Activated T-cell treated with anti-CD3 and anti-CD28 coated beads, Interleukin-2, amount 50 U/mL, for 48 hours (primary cell): ENCODE results near the gene COLQ.
"Not testable (repeated sequence)": the region's sequence is repeated elsewhere in the genome, so short reads cannot be mapped to it uniquely, and the experiment has no call there.

ENCODE experiments used
- DNase-seq, 2 experiments: peaks; one replicate each; pipeline ENCODE4 v3.0.0-alpha.2; 2020

COLQ gene

GRCh38 chr3:15410966-15411365 lies 110.5 kb downstream of the COLQ start:
- not testable (repeated sequence) for DNase-seq

DNA sequence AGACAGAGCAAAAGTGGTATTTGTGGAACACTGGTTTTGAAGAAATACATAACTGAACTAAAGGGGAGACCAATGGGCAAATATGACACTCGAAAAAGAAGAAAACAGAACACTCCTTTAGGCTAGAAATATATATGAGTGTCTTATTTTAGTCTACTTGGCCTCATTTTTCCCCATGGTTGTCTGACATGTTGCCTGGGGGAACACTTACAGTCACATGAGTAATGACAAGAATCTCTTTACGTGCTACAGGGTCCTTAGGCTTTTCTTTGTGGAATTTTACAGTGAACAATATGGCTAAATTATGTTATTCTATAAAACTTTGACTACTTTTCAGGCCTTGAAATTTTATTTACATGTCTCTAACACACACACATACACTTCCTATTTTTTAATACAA lies 111.7 kb downstream of the COLQ start:
- no peak for DNase-seq

DNA sequence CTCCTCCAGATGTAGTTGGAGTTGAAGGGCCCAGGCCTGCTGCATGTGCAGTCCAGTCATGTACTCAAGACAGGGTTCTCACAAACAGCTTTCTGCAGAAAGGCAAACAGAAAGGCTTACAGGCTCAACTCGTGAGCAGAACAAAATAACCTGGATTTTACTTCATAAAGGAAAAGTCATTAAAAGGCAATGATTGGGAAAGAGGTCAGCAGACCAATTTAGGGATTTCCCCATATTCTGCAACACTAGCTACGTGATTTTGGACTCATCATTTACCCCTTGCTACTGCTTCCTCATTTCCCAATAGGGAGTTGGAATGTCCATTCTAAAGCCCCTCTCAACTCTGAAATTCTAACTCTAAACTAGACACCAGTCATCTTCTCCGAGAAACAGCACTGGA lies 112.3 kb downstream of the COLQ start:
- no peak for DNase-seq

DNA sequence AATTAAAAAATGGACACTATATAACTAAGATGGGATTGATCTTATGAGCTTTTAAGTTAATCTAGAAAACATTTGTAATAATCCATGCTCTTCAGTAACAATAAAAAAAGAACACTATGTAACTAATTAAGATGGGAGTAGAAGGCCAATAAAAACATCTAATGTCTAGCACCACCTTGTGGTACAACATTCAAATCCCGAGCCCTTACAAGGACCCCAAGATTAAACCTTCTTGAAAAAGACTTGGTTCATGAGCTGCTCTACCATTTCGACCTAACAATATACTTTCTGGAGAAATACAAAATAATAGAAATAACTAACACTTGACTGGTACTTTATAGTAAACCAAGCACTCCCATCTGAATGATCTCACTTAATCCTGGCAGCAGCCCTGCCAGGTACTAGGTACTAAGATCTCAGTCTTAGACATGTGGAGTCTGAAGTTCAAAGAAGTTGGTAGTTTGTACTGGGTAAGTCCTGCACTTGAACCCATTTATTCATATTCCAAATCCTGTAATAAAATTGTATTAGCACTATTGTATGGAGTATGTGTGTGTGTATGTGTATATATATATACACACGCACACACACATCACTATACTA lies 116.0 kb downstream of the COLQ start:
- no peak for DNase-seq

DNA sequence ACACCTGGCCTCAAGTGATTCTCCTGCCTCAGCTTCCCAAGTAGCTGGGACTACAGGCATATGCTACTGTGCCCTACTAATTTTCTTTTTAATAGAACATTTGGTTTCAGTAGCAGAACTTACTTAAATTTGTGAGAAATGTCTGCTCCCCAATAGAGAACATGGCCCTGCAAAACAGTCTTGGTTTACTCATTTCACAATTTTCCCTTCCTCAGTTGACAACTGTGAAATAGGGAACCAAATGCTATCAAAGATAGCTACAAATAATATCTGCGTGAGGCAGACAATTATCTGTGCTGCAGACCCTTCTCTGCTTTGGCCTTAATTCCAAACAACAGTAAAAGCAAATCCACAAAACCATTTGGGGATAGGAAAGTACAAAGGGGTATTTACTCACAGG lies 116.7 kb downstream of the COLQ start:
- no peak for DNase-seq

DNA sequence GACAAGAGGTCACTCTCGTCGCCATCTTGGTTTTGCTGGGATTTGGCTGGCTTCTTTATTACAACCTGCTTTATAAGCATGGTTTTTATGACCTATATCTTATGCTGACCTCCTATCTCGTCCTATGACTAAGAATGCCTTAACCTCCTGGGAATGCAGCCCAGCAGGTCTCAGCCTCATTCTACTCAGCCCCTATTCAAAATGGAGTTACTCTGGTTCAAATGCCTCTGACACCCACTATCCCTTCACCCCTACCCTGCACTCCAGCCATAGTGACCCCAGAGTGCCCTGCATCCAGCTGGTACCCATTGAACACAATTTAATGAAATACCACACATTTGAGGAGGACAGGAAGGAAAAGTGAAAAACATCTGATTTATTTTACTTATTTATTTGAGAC lies 117.5 kb downstream of the COLQ start:
- no peak for DNase-seq

- no peak for DNase-seq
Observed at GRCh38 chr3:15403495-15403894, 118.0 kb downstream of the COLQ start.

DNA sequence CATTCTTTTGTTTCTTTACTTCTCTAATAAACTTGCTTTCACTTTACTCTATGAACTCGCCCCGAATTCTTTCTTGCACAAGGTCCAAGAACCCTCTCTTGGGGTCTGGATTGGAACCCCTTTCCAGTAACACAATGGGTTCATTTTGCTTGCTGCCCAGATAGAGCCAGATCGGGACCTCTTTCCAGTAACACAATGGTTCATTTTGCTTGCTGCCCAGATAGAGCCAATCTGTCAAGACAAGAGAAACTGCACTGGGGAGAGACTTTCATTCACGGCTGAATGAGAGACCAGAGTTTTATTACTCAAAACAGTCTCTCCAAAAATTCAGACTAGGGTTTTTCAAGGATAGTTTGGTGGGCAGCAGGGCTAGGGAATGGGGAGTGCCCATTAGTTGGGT lies 119.6 kb downstream of the COLQ start:
- no peak for DNase-seq
